K562 (cell line): ENCODE data around the gene MAN1A1. TPM values are rescaled to one million over a fixed set of nuclear protein-coding genes. Genes with fewer than 3 reads are reported as not detected.

Experiments used
- ARNT ChIP-seq, 2 experiments: fragments of 450-650 bp; IDR thresholded peaks; 2 replicates each; pipeline ENCODE4 v1.6.1; 2016; ENCODE audit warnings: mild to moderate bottlenecking in 1 of 2
- BRD4 ChIP-seq: fragments of 200-600 bp; sonication (generic); IDR thresholded peaks from 2 replicates; pipeline ENCODE4 v1.6.1; 2017; ENCODE audit warnings: inconsistent platforms
- CBX5 ChIP-seq: IDR thresholded peaks from 2 replicates; pipeline ENCODE4 v1.6.1; 2014; ENCODE audit warnings: low read depth, borderline replicate concordance
- CREB3 ChIP-seq: fragments of 450-650 bp; conservative IDR thresholded peaks from 2 replicates; pipeline ENCODE4 v1.6.1; 2016; ENCODE audit warnings: missing genetic modification characterization, low read depth, mild to moderate bottlenecking, missing compliant biosample characterization, moderate library complexity
- FOXK2 ChIP-seq, 2 experiments: fragments of 450-650 bp; IDR thresholded peaks in 1 of 2; conservative IDR thresholded peaks in 1 of 2; 2 replicates each; pipeline ENCODE4 v1.6.1; 2016; ENCODE audit warnings: low read depth in 2 of 2, mild to moderate bottlenecking in 1 of 2
- GABPA ChIP-seq: fragments of 200-800 bp; sonication (Bioruptor generic); conservative IDR thresholded peaks from 2 replicates; pipeline ENCODE4 v1.6.1; 2016; ENCODE audit warnings: low read depth, missing genetic modification characterization, missing compliant biosample characterization
- IFI16 ChIP-seq: fragments of 250-450 bp; sonication (Bioruptor Pico); IDR thresholded peaks from 2 replicates; pipeline ENCODE4 v2.1.2; 2022; ENCODE audit warnings: mild to moderate bottlenecking, inconsistent platforms
- POLR3G ChIP-seq: IDR thresholded peaks from 2 replicates; pipeline ENCODE4 v1.6.1; 2011; ENCODE audit not compliant: insufficient read length, insufficient replicate concordance; ENCODE audit errors: extremely low read depth
- SETDB1 ChIP-seq: IDR thresholded peaks from one replicate; pipeline ENCODE4 v1.6.1; 2012; ENCODE audit warnings: low read length, control low read depth, inconsistent platforms
- SLC30A9 ChIP-seq: fragments of 250-450 bp; sonication (Bioruptor Pico); IDR thresholded peaks from 2 replicates; pipeline ENCODE4 v1.8.0; 2022; ENCODE audit warnings: mild to moderate bottlenecking, moderate library complexity
- XRCC3 ChIP-seq: fragments of 450-650 bp; IDR thresholded peaks from 2 replicates; pipeline ENCODE4 v1.6.1; 2017; ENCODE audit warnings: mild to moderate bottlenecking, moderate library complexity
- YBX1 ChIP-seq: fragments of 450-650 bp; IDR thresholded peaks from 2 replicates; pipeline ENCODE4 v1.7.1; 2016; ENCODE audit warnings: mild to moderate bottlenecking
- ZFX ChIP-seq: sonication (generic); formaldehyde crosslinking; IDR thresholded peaks from 2 replicates; pipeline ENCODE4 v1.8.0; 2022; ENCODE audit warnings: mild to moderate bottlenecking, missing genetic modification reagents, moderate library complexity
- ZNF12 ChIP-seq: sonication (generic); formaldehyde crosslinking; IDR thresholded peaks from 2 replicates; pipeline ENCODE4 v1.4.0; 2020; ENCODE audit warnings: mild to moderate bottlenecking, missing genetic modification reagents
- ZNF197 ChIP-seq: fragments of 200-800 bp; sonication (Bioruptor generic); IDR thresholded peaks from 2 replicates; pipeline ENCODE4 v1.6.1; 2016; ENCODE audit warnings: low read depth, missing genetic modification characterization, missing compliant biosample characterization
- polyA plus RNA-seq, 8 experiments: library from polyadenylated mRNA; depleted of rRNA in 4 of 8; stranded (reverse) in 5 of 8; unstranded in 3 of 8; fragments of >200 nt; fragmentation: Nextera tagmentation in 2 of 8; fragmentation: Illumina TruSeq in 1 of 8; extraction: Ambion mirVana in 2 of 8; extraction: Trizol in 1 of 8; gene quantifications; 2 replicates each; pipeline versions ENCODE4 v1.2.1 to v1.2.3, GENCODE V29; 2011 to 2014; ENCODE audit warnings: inconsistent platforms in 1 of 8, missing spikeins in 1 of 8
- total RNA-seq, 7 experiments: library from RNA; depleted of rRNA in 6 of 7; stranded (reverse); fragments of >200 nt in 6 of 7; fragmentation: Illumina TruSeq in 2 of 7; extraction: Trizol in 2 of 7; gene quantifications; 2 replicates each; pipeline versions ENCODE4 v1.2.1 to v1.2.3, GENCODE V29; 2011 to 2021; ENCODE audit warnings: low replicate concordance in 1 of 7
- TF ChIP-seq, protein P1 (sequence below): sonication (generic); formaldehyde crosslinking; IDR thresholded peaks from 2 replicates; pipeline ENCODE4 v1.8.0; 2023; ENCODE audit warnings: missing genetic modification reagents, mild to moderate bottlenecking, borderline replicate concordance

MAN1A1 gene
- total and polyA plus RNA-seq, 9 of the 15 experiments (the other 6 are each of a cell fraction or from before 2014, with no cell fraction given), result 24.5 to 78.4 (median 59.7) TPM

GRCh38 chr6:119324718-119325117 lies 24.8 kb downstream of the MAN1A1 start (continued):
- TF ChIP-seq, protein P1, sequence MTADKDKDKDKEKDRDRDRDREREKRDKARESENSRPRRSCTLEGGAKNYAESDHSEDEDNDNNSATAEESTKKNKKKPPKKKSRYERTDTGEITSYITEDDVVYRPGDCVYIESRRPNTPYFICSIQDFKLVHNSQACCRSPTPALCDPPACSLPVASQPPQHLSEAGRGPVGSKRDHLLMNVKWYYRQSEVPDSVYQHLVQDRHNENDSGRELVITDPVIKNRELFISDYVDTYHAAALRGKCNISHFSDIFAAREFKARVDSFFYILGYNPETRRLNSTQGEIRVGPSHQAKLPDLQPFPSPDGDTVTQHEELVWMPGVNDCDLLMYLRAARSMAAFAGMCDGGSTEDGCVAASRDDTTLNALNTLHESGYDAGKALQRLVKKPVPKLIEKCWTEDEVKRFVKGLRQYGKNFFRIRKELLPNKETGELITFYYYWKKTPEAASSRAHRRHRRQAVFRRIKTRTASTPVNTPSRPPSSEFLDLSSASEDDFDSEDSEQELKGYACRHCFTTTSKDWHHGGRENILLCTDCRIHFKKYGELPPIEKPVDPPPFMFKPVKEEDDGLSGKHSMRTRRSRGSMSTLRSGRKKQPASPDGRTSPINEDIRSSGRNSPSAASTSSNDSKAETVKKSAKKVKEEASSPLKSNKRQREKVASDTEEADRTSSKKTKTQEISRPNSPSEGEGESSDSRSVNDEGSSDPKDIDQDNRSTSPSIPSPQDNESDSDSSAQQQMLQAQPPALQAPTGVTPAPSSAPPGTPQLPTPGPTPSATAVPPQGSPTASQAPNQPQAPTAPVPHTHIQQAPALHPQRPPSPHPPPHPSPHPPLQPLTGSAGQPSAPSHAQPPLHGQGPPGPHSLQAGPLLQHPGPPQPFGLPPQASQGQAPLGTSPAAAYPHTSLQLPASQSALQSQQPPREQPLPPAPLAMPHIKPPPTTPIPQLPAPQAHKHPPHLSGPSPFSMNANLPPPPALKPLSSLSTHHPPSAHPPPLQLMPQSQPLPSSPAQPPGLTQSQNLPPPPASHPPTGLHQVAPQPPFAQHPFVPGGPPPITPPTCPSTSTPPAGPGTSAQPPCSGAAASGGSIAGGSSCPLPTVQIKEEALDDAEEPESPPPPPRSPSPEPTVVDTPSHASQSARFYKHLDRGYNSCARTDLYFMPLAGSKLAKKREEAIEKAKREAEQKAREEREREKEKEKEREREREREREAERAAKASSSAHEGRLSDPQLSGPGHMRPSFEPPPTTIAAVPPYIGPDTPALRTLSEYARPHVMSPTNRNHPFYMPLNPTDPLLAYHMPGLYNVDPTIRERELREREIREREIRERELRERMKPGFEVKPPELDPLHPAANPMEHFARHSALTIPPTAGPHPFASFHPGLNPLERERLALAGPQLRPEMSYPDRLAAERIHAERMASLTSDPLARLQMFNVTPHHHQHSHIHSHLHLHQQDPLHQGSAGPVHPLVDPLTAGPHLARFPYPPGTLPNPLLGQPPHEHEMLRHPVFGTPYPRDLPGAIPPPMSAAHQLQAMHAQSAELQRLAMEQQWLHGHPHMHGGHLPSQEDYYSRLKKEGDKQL, result no peak
- no peak for TF ChIP-seq IFI16 (CRISPR knock-in tag)
- TF ChIP-seq SETDB1, result no peak
- TF ChIP-seq ZNF12 (CRISPR knock-in tag), result no peak
- TF ChIP-seq CREB3, result no peak
- TF ChIP-seq BRD4, result no peak
- no peak for TF ChIP-seq SLC30A9 (CRISPR knock-in tag)
- TF ChIP-seq CBX5, result no peak
- TF ChIP-seq XRCC3, result no peak
- TF ChIP-seq POLR3G, result no peak
- TF ChIP-seq ZNF197 (CRISPR knock-in tag), result no peak
- no peak for TF ChIP-seq GABPA (tag)
- TF ChIP-seq ARNT (IDR thresholded peaks at IDR 0.05), result 0 out of 4 replicates have a peak, but pooled peaks of 1 of the 2 experiments have one; percentile 31
- TF ChIP-seq YBX1, result no peak
- no peak for TF ChIP-seq ZFX (CRISPR knock-in tag)
- peak; percentile 68 to 75 for TF ChIP-seq FOXK2 (conservative IDR thresholded peaks at IDR 0.05 in 1 of 2, IDR thresholded peaks at IDR 0.05 in 1 of 2; ENCODE audit: low read depth in 2 of 2)
